IMR-90 (cell line): Measurements from ENCODE around the gene RAB36. TPM values are rescaled to one million over a fixed set of nuclear protein-coding genes. Genes with fewer than 3 reads are reported as not detected.

Source experiments
- ATAC-seq: fragments of 200-7000 bp; cut with Tn5 transposase; 2 replicates; pipeline ENCODE4 v1.9.1; 2020; ENCODE audit warnings: low read depth, mild to moderate bottlenecking, moderate library complexity
- BruUV-seq: library from RNA; stranded (reverse); fragments of 400-500 nt; replicated peaks from 2 replicates; lab custom pipeline; 2021; lab: Mats Ljungman, UMichigan
- CTCF ChIA-PET: fragments of 300-600 bp; formaldehyde crosslinking; extraction: SDS; loops from one replicate; lab custom pipeline; 2021; ENCODE audit warnings: antibody characterized with exemption; lab: Yijun Ruan, JAX
- POLR2A ChIA-PET: fragments of 300-600 bp; sonication (Branson Sonifier 250); formaldehyde crosslinking; loops from one replicate; lab custom pipeline; 2022; ENCODE audit warnings: antibody characterized with exemption; ENCODE audit not compliant: unreplicated experiment; lab: Charles Lee
- DNase-seq: peaks from one replicate; pipeline ENCODE4 v3.0.0; 2013
- H2AFZ ChIP-seq: replicated peaks from 2 replicates; pipeline ENCODE3; 2013; ENCODE audit warnings: low read length, mild to moderate bottlenecking; ENCODE audit not compliant: poor library complexity
- H2AK5ac ChIP-seq: 2 replicates; pipeline ENCODE4 v1.6.1; 2013; ENCODE audit warnings: low read depth, low read length, inconsistent platforms
- H2AK9ac ChIP-seq: replicated peaks from 2 replicates; pipeline ENCODE3; 2013; ENCODE audit warnings: mild to moderate bottlenecking, low read depth, low read length, moderate library complexity; ENCODE audit not compliant: poor library complexity
- H2BK120ac ChIP-seq: 2 replicates; pipeline ENCODE4 v1.6.1; 2013; ENCODE audit warnings: low read depth, low read length, inconsistent platforms
- H2BK15ac ChIP-seq: 3 replicates; pipeline ENCODE4 v1.6.1; 2013; ENCODE audit warnings: low read depth, low read length, inconsistent platforms
- H2BK20ac ChIP-seq: 2 replicates; pipeline ENCODE4 v1.6.1; 2013; ENCODE audit warnings: low read depth, mild to moderate bottlenecking, inconsistent platforms, low read length, moderate library complexity
- H2BK5ac ChIP-seq: 2 replicates; pipeline ENCODE4 v1.6.1; 2013; ENCODE audit warnings: mild to moderate bottlenecking, low read depth, low read length, inconsistent platforms; ENCODE audit not compliant: poor library complexity, severe bottlenecking
- H3K14ac ChIP-seq: replicated peaks from 2 replicates; pipeline ENCODE4 v1.6.1; 2013; ENCODE audit warnings: low read depth, low read length, inconsistent platforms
- H3K18ac ChIP-seq: 2 replicates; pipeline ENCODE4 v1.6.1; 2013; ENCODE audit warnings: low read depth, low read length, control low read depth
- H3K23ac ChIP-seq: 2 replicates; pipeline ENCODE4 v1.6.1; 2013; ENCODE audit warnings: low read depth, low read length, inconsistent platforms
- H3K27ac ChIP-seq: 2 replicates; pipeline ENCODE4 v1.5.1; 2013; ENCODE audit warnings: mild to moderate bottlenecking, control low read depth, low read length; ENCODE audit not compliant: insufficient read depth
- H3K27me3 ChIP-seq: 2 replicates; pipeline ENCODE4 v1.6.1; 2013; ENCODE audit warnings: low read length; ENCODE audit not compliant: control insufficient read depth, insufficient read depth
- H3K36me3 ChIP-seq: 2 replicates; pipeline ENCODE4 v1.6.1; 2013; ENCODE audit warnings: low read length, mixed read lengths; ENCODE audit not compliant: control insufficient read depth, insufficient read depth
- H3K4ac ChIP-seq: 2 replicates; pipeline ENCODE4 v1.6.1; 2013; ENCODE audit warnings: low read depth, low read length, inconsistent platforms
- H3K4me1 ChIP-seq: 2 replicates; pipeline ENCODE4 v1.6.1; 2013; ENCODE audit warnings: low read length, mixed read lengths; ENCODE audit not compliant: control insufficient read depth, insufficient read depth
- H3K4me2 ChIP-seq: 2 replicates; pipeline ENCODE4 v1.6.1; 2013; ENCODE audit warnings: low read depth, mild to moderate bottlenecking, control low read depth, low read length, moderate library complexity
- H3K4me3 ChIP-seq: 2 replicates; pipeline ENCODE4 v1.5.1; 2013; ENCODE audit warnings: low read depth, mild to moderate bottlenecking, control low read depth, low read length, moderate library complexity; ENCODE audit not compliant: insufficient read depth
- H3K56ac ChIP-seq: 2 replicates; pipeline ENCODE4 v1.6.1; 2013; ENCODE audit warnings: low read length, inconsistent platforms; ENCODE audit not compliant: insufficient read depth; ENCODE audit errors: extremely low read depth
- H3K79me1 ChIP-seq, 2 experiments: 2 replicates each; pipeline ENCODE4 v1.6.1; 2013; ENCODE audit warnings: low read length in 2 of 2, inconsistent platforms in 1 of 2, low read depth in 1 of 2
- H3K9ac ChIP-seq: 2 replicates; pipeline ENCODE4 v1.6.1; 2013; ENCODE audit warnings: low read depth, low read length, control low read depth
- H3K9me1 ChIP-seq: 2 replicates; pipeline ENCODE4 v1.6.1; 2013; ENCODE audit warnings: low read length, inconsistent platforms; ENCODE audit not compliant: insufficient read depth
- H3K9me3 ChIP-seq: 2 replicates; pipeline ENCODE4 v1.6.1; 2013; ENCODE audit warnings: low read length; ENCODE audit not compliant: control insufficient read depth, insufficient read depth
- H4K20me1 ChIP-seq: 2 replicates; pipeline ENCODE4 v1.6.1; 2013; ENCODE audit warnings: low read length, inconsistent platforms; ENCODE audit not compliant: insufficient read depth
- H4K5ac ChIP-seq: 2 replicates; pipeline ENCODE4 v1.6.1; 2013; ENCODE audit warnings: mild to moderate bottlenecking, low read depth, low read length, control low read depth
- H4K8ac ChIP-seq, 2 experiments: 2 replicates each; pipeline ENCODE4 v1.6.1; 2013; ENCODE audit warnings: low read depth in 2 of 2, low read length in 2 of 2, control low read depth in 1 of 2, inconsistent platforms in 1 of 2
- H4K91ac ChIP-seq: 2 replicates; pipeline ENCODE4 v1.6.1; 2013; ENCODE audit warnings: low read depth, low read length, inconsistent platforms; ENCODE audit not compliant: insufficient read depth
- CEBPB ChIP-seq: IDR thresholded peaks from 2 replicates; pipeline ENCODE4 v1.6.1; 2012; ENCODE audit warnings: low read depth, low read length, improper control_type of control experiment
- CHD1 ChIP-seq: IDR thresholded peaks from 2 replicates; pipeline ENCODE4 v1.6.1; 2012; ENCODE audit warnings: low read depth, low read length, improper control_type of control experiment
- FOS ChIP-seq: fragments of 150-350 bp; IDR thresholded peaks from 2 replicates; pipeline ENCODE4 v1.6.1; 2016; ENCODE audit warnings: low read depth, low read length
- MAFK ChIP-seq: IDR thresholded peaks from 2 replicates; pipeline ENCODE4 v1.6.1; 2012; ENCODE audit warnings: low read depth, low read length, improper control_type of control experiment
- WGBS, 2 experiments: methylation state at CpG; one replicate each; pipeline versions ENCODE4 v1.1.5 to v1.1.7; 2013; ENCODE audit warnings: missing lambda C conversion rate in 2 of 2; ENCODE audit not compliant: insufficient read length in 1 of 2; ENCODE audit errors: extremely low coverage in 2 of 2; 5-methylcytosine and 5-hydroxymethylcytosine counted together
- dilution Hi-C: fragments of 300-500 bp; cut with HindIII; formaldehyde crosslinking; loops from one replicate; pipeline ENCODE4 v1.14.3; 2018; ENCODE audit warnings: low sequenced_read_pairs; ENCODE audit not compliant: unreplicated experiment
- in situ Hi-C: fragments of 300-500 bp; cut with MboI; formaldehyde crosslinking; loops from 3 replicates; pipeline ENCODE4 v1.14.3; 2019; ENCODE audit warnings: low sequenced_read_pairs, inconsistent platforms, mixed read lengths
- intact Hi-C: fragments of 100-400 bp; cut with micrococcal nuclease; formaldehyde crosslinking; loops from 2 replicates; pipeline ENCODE4 v1.10.0; 2022
- polyA plus RNA-seq, 3 experiments: library from polyadenylated mRNA; depleted of rRNA; stranded (reverse); fragments of >200 nt; gene quantifications; 2 replicates each; pipeline ENCODE4 v1.2.3, GENCODE V29; 2012; ENCODE audit warnings: low replicate concordance in 1 of 3
- total RNA-seq: library from RNA; depleted of rRNA; stranded (reverse); fragments of >200 nt; gene quantifications from 2 replicates; pipeline ENCODE4 v1.2.3, GENCODE V29; 2012
- TF ChIP-seq, protein P1 (sequence below): fragments of 150-350 bp; IDR thresholded peaks from 2 replicates; pipeline ENCODE4 v1.6.1; 2017; ENCODE audit warnings: mild to moderate bottlenecking, antibody characterized with exemption, low read length, low read depth

The RAB36 gene
- total and polyA plus RNA-seq, 2 of the 4 experiments (the other 2 are of a cell fraction), result 3.6 to 4.0 TPM

DNA sequence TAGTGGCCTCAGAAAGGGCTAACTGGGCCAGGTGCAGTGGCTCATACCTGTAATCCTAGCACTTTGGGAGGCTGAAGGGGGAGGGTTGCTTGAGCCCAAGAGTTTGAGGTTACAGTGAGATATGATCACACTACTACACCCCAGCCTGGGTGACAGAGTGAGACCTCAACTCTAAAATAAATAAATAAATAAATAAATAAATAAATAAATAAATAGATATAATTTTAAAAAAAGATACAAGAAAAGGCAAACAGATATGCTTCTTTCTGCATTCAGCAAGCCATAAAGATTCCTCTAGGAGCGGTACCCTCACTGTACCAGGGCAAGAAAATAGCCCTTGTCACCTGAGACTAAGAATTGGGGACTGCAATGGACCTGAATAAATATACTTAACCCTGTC lies 2.2 kb upstream of the RAB36 start:
- Histone ChIP-seq H3K27me3 (no peaks in the 10 kb centered on the region), H4K5ac (no peak overlapping the region), H3K23ac (no peak overlapping the region), H4K8ac (no peak overlapping the region), H3K36me3 (no peaks in the 10 kb centered on the region), H3K79me1 (peaks cover 0 to 6% of the 10 kb centered on the region in 2 experiments; a peak in 1 of 4 replicates), H4K20me1 (0 out of 2 replicates have a peak, but pooled peaks cover 4% of the 10 kb centered on the region), H2AK5ac (no peak overlapping the region), H3K18ac (no peak overlapping the region), H2BK15ac (no peak overlapping the region), H4K91ac (no peak overlapping the region), H2AFZ (no peak overlapping the region), H3K4ac (no peak overlapping the region), H2BK120ac (no peak overlapping the region), H3K56ac (no peak overlapping the region), H3K4me1 (peaks cover 19% of the 10 kb centered on the region), H2BK5ac (no peak overlapping the region), H3K9me1 (peaks cover 6% of the 10 kb centered on the region; the same call in 1 of the 2 replicates), H2BK20ac (no peak overlapping the region), H3K9me3 (no peaks in the 10 kb centered on the region), H2AK9ac (no peak overlapping the region), H3K4me2 (no peak overlapping the region), H3K4me3 (no peak overlapping the region), H3K27ac (no peak overlapping the region), H3K14ac (no peak overlapping the region), H3K9ac (no peak overlapping the region)
- TF ChIP-seq FOS (no peak), CHD1 (no peak), MAFK (no peak), CEBPB (no peak)
- TF ChIP-seq, protein P1, sequence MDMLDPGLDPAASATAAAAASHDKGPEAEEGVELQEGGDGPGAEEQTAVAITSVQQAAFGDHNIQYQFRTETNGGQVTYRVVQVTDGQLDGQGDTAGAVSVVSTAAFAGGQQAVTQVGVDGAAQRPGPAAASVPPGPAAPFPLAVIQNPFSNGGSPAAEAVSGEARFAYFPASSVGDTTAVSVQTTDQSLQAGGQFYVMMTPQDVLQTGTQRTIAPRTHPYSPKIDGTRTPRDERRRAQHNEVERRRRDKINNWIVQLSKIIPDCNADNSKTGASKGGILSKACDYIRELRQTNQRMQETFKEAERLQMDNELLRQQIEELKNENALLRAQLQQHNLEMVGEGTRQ, result no peak
- no TSS peak for BruUV-seq
- POLR2A ChIA-PET, result no interaction called here
- in situ Hi-C loops (no loop called here), intact Hi-C loops (no loop called here), dilution Hi-C loops (no loop called here)
- WGBS, 2 experiments, result no CpG with 5 or more reads among the region's 1 CpG
- CTCF ChIA-PET, result no interaction called here
- DNase-seq (no peak), ATAC-seq (no peak)
